MG63 (cell line): Measurements from ENCODE around the gene NGEF. TPM values are rescaled to one million over a fixed set of nuclear protein-coding genes. Genes with fewer than 3 reads are reported as not detected.

Experiments
- DNase-seq: peaks from one replicate; pipeline ENCODE4 v3.0.0-alpha.2; 2020
- H3K27me3 ChIP-seq: fragments of 250-450 bp; sonication (Bioruptor Pico); 2 replicates; pipeline ENCODE4 v1.5.1; 2020; ENCODE audit warnings: mild to moderate bottlenecking, moderate library complexity
- H3K36me3 ChIP-seq: fragments of 250-450 bp; sonication (Bioruptor Pico); 2 replicates; pipeline ENCODE4 v1.5.1; 2020; ENCODE audit warnings: mild to moderate bottlenecking, moderate library complexity
- H3K4me3 ChIP-seq: fragments of 250-450 bp; sonication (Bioruptor Pico); 2 replicates; pipeline ENCODE4 v1.5.1; 2020; ENCODE audit warnings: mild to moderate bottlenecking, moderate library complexity
- H3K9me3 ChIP-seq: fragments of 250-450 bp; sonication (Bioruptor Pico); 2 replicates; pipeline ENCODE4 v1.5.1; 2020; ENCODE audit warnings: mild to moderate bottlenecking, moderate library complexity
- total RNA-seq: library from RNA; depleted of rRNA; stranded (reverse); fragments of >200 nt; shearing (Covaris generic); gene quantifications from 2 replicates; pipeline ENCODE4 v1.2.3, GENCODE V29; 2014; ENCODE audit warnings: low replicate concordance

NGEF gene
- total RNA-seq, 1 experiment from 2014 or later: 26.1 TPM

DNA sequence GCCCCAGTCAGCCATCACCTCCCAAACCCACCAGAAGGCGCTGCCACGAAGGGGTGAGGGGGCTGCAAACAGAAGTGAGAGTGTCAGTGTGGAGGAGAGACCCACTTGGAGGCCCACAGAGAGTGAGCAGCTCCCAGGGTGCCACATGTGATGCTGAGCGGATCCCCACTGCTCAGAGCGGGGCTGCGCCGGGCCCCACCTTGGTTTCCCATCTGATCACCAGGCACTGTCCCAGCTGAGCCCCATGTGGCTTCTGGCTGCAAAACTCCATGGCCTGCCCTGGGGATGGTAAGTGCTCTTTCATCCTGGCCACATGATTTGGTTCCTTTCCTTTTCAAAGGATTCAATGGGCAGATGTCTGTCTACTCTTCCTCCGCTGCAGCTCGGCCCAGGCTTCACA, 119.2 kb downstream of the NGEF start:
- Histone ChIP-seq H3K9me3 (no peaks in the 10 kb centered on the region), H3K36me3 (no peaks in the 10 kb centered on the region; the same call in 1 of the 2 replicates)
- DNase-seq: no peak

DNA sequence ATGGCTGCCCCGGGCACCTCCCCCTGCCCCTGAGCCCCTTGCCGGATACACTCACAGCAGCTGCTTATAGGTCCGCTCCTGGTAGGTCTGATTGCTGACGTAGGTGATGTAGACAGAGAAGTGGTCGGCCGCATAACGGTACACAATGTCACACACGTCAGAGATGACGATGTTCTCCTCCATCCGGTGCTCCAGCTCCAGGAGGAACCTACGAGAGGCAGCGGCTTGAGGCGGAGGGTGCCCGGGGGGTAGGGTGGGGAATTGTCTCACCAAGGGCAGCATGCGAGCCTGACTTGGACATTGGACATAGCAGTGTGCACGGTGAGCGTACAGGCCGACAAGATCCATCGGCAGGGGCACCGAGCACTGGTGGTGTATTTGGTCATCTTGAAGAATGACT, 120.2 kb downstream of the NGEF start:
- Histone ChIP-seq H3K27me3 (no peaks in the 10 kb centered on the region), H3K4me3 (no peak overlapping the region), H3K36me3 (no peaks in the 10 kb centered on the region; the same call in 1 of the 2 replicates), H3K9me3 (no peaks in the 10 kb centered on the region)
- DNase-seq: no peak

More for the DNA sequence above, 119.2 kb downstream of the NGEF start:
- Histone ChIP-seq H3K4me3 (no peak overlapping the region), H3K27me3 (no peaks in the 10 kb centered on the region)

DNA sequence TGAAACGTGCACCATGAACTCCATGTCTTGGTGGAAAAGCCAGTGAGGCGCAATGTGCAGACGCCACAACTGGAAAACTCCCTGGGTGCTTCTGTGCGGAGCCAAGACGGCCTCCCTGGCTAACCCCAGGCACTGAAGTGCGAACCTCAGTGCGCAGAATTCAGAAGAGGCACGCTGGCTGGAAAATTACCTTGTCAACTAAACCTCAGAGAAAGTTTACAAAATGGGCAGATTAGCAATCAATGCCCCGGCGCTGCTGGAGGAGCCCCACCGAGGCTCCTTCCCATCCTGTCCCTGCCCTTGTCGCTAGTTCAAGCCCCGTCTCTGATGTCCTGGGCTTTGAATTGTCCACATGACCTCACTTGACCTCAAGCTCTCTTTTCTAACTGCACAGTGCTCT, 120.8 kb downstream of the NGEF start:
- no peaks in the 10 kb centered on the region for H3K27me3 ChIP-seq
- H3K9me3 ChIP-seq: no peaks in the 10 kb centered on the region
- H3K36me3 ChIP-seq: no peaks in the 10 kb centered on the region; the same call in 1 of the 2 replicates
- no peak for DNase-seq
- no peak overlapping the region for H3K4me3 ChIP-seq

DNA sequence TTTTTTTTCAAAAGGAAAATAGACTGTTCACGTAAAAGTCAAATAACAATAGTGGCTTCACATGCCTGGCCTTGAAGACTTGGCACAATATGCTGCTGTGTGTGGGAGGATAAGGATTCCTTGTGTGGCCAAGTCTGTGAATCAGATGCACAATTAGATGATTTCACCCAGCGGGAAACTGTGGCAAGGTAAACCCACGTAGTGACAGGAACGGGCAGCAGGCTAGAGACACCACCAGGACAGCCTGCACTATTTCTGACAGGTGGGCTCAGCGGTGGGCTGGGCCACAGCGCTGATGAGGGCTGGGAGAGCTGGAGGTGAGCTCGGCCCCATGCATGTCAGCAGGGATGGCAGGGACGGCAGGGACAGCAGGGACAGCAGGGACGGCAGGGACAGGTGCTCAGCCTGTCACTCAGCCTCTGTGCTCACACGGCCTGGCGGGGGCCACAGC, 121.4 kb downstream of the NGEF start:
- no peaks in the 10 kb centered on the region; the same call in none of the 2 replicates for H3K36me3 ChIP-seq
- H3K9me3 ChIP-seq: no peaks in the 10 kb centered on the region
- H3K4me3 ChIP-seq: no peak overlapping the region
- DNase-seq: peak; percentile 66
- no peaks in the 10 kb centered on the region for H3K27me3 ChIP-seq

DNA sequence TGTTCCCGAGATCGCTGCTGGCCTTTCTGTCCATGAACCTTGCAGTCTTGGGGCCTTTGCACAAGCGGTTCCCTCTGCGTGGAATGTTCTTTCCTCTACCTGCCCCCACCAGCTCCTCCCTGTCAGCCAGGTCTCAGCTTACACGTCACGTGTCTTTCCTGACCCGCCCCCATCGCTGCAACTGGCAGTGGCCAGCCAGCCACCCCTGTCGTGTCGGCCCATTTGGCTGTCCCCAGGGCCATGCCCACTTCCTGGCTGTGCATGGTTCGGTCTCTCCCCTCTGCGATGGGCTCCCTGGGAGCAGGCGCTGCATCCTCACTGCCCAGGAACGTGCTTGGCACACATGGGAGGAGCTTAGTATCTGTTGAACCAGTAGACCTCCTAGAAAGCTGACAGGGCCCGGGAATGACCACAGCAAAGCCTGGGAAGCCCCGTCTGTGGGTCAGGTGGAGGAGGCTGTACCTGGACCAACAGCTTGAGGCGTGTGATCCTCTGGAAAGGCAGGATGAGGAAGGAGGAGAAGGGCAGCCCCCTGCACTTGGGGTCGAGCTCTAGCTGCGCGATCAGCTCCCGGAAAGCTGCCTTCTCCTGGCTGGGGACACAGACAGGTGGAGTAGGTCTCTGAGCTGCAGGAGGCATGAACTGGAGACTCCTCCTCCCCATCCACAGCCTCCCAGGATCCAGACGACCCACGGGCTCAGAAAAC, 122.0 kb downstream of the NGEF start:
- H3K36me3 ChIP-seq: no peaks in the 10 kb centered on the region; the same call in none of the 2 replicates
- H3K4me3 ChIP-seq: no peak overlapping the region
- no peaks in the 10 kb centered on the region for H3K9me3 ChIP-seq
- no peaks in the 10 kb centered on the region for H3K27me3 ChIP-seq
- no peak for DNase-seq

DNA sequence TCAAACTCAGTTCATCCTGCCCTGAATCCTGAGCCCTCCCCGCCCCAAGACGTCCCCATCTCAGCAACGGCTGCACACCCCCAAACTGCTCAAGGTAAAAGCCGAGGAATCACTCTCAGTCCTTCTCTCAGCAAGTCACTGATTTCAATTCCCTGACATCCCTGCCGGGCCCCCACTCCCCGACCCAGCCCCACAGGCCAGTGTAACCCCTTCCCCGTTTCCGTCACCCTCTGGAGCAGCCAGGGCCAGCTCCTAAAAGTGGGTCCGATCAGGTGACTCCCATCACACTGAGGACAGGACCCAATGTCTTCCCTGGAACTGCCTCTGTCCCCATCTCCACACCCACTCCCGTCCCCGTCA, 122.5 kb downstream of the NGEF start:
- H3K4me3 ChIP-seq: no peak overlapping the region
- DNase-seq: no peak
- no peaks in the 10 kb centered on the region for H3K27me3 ChIP-seq
- no peaks in the 10 kb centered on the region; the same call in none of the 2 replicates for H3K36me3 ChIP-seq
- no peaks in the 10 kb centered on the region for H3K9me3 ChIP-seq

DNA sequence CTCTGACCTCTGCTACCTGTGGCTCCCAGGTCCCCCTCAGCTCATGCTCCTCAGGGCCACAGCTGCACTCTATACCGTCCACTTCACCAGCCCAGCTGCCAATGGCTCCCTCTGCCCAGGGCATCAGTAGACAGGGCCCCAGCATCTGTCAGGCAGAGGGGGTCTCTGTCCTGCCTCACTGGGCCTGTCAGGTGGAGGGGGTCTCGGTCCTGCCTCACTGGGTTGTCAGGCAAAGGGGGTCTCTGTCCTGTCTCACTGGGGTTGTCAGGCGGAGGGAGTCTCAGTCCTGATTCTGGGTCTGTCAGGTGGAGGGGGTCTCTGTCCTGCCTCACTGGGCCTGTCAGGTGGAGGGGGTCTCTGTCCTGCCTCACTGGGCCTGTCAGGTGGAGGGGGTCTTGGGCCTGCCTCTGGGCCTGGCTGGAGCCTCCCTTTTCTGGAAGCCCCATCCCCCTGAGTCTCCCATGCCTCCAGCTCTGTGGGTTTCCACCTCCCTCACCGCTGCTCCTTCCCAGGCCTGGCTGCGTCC, 123.1 kb downstream of the NGEF start:
- no peaks in the 10 kb centered on the region for H3K27me3 ChIP-seq
- DNase-seq: no peak
- H3K4me3 ChIP-seq: no peak overlapping the region

DNA sequence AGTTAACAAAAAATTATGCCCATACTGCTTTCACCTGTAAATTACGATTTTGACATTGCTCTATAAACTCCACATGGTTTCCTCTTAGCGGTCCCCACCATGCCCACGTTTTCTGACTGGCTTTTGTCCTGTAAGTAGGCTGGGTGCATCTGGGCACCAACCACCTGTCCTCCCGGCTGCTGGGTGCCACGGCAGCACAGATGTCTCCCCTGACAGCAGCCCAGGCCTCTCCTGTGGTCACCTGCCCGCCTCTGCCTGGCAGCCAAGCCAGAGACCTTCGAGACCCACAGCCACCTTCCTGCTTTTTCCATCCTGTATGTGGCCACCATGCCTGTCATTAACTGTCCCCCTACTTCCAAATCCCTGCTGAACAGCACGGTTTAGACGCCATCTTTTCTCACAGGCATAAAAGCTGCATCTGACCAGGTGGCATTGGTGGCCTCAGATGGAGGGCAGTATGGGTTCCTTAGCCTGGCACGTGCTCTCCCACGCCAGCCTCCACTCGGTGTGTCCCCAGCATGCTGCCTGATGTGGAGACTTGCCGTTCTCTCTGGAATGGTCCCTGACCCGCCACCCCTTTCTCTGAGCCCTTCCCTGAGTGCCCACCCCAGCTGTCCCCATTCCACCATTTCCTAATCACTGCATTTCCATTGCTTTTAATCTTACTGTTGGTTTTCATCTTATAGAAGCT, 124.1 kb downstream of the NGEF start:
- DNase-seq: no peak
- Histone ChIP-seq H3K9me3 (no peaks in the 10 kb centered on the region), H3K36me3 (no peaks in the 10 kb centered on the region; the same call in none of the 2 replicates)

More for the DNA sequence above, 123.1 kb downstream of the NGEF start:
- Histone ChIP-seq H3K36me3 (no peaks in the 10 kb centered on the region; the same call in none of the 2 replicates), H3K9me3 (no peaks in the 10 kb centered on the region)

DNA sequence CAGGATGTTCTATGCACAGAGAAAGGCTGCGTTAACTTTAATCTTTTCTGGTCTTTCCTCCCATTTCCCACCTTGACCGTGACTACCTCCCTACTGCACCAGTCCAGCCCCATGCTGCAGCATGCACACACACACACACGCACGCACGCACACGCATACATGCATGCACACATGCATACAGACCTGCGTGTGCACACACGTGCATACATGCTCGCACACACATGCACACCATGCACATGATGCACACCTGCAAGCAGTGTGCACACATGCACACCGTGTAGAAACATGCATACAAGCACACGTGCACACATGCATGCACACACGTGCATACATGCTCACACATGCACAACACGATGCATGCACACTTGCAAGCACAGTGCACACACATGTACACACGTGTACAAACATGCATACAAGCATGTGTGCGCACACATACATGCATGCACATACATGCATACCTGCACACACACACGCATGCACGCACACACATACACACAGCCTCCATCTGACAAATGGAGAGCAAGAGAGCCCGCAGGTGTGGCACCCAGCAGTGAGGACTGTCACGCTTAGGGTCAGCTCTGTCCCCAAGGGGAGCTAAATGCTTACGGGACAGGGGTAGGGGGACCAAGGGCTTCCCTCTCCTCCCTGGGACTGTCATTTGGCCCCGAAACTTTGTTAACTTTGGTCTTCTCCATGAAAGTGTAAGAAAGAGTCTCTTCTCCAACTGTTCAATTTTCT, 124.8 kb downstream of the NGEF start:
- Histone ChIP-seq H3K9me3 (no peaks in the 10 kb centered on the region), H3K36me3 (no peaks in the 10 kb centered on the region; the same call in none of the 2 replicates), H3K4me3 (no peak overlapping the region), H3K27me3 (no peaks in the 10 kb centered on the region)
- no peak for DNase-seq

More for the DNA sequence above, 124.1 kb downstream of the NGEF start:
- Histone ChIP-seq H3K27me3 (no peaks in the 10 kb centered on the region), H3K4me3 (no peak overlapping the region)

DNA sequence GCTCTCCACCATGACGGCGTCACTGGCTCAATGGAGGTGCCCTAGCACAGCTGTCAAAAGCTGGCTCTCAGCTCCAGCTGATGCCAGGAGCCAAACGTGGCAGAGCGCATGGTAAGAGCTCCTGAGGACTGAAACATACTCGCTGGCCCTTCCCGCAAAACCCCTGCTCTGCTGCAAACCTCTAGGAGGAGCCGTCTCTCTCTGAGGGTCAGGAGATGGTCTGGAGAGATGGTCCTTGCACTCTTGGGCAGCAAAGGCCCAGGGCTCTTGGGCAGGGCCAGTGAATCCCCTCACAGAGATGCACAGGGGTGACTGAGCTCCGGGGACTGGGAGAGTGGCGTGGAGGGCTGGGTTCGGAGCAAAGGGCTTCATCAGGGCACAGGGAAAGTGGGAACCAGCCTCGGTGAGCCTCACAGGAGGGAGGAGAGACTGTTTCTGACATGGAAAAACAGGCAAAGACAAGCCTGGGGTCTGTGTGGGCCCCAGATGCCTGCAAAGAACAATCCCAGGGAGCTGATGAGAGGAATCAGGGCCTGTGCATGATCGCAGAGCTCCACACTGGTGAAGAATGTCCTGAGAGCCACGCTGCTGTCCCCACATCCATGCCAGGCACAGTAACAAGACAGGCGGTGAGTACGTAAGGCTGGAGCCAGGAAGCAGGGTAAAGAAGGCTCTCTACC, 125.7 kb downstream of the NGEF start:
- Histone ChIP-seq H3K9me3 (no peaks in the 10 kb centered on the region), H3K27me3 (no peaks in the 10 kb centered on the region), H3K36me3 (no peaks in the 10 kb centered on the region; the same call in none of the 2 replicates), H3K4me3 (no peak overlapping the region)
- no peak for DNase-seq

DNA sequence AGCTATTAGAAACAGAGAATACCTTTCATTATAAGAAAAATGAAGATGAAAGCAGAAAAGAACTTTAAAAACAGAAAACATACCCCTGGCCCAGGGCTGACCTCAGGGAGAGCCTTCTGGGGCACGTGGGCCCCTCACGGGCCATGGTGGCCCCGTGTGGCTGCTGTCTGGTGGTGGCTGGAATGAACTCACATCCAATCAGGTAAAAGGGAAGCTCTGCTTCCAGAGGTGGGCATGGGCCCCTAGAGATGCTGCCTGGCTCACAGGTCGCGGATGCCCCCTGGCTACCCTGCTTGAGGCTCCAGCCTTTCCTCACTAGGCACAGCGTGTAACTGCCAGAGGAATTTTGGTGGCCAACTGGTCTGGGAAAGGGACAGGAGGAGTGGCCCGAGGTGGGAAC, 126.4 kb downstream of the NGEF start:
- no peaks in the 10 kb centered on the region; the same call in none of the 2 replicates for H3K36me3 ChIP-seq
- H3K9me3 ChIP-seq: no peaks in the 10 kb centered on the region
- DNase-seq: no peak
- no peak overlapping the region for H3K4me3 ChIP-seq
- H3K27me3 ChIP-seq: no peaks in the 10 kb centered on the region

DNA sequence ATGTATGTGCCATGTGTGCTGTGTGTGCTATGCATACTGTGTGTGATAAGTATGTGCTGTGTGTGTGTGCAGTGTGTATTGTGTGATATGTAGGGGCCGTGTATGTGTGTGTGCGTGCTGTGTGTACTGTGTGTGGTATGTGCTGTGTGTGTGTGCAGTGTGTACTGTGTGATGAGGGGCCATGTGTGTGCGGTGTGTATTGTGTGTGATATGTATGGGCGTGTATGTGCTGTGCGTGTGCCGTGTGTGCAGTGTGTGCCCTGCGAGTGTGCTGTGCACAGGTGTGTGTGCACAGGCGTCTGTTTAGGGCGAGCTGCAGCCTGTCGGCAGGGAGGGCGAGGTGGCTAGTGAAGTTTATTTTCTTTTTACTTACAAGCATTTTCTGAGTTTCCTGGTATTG, 126.9 kb downstream of the NGEF start:
- Histone ChIP-seq H3K36me3 (no peaks in the 10 kb centered on the region; the same call in none of the 2 replicates), H3K9me3 (no peaks in the 10 kb centered on the region), H3K27me3 (no peaks in the 10 kb centered on the region), H3K4me3 (no peak overlapping the region)
- DNase-seq: no peak

DNA sequence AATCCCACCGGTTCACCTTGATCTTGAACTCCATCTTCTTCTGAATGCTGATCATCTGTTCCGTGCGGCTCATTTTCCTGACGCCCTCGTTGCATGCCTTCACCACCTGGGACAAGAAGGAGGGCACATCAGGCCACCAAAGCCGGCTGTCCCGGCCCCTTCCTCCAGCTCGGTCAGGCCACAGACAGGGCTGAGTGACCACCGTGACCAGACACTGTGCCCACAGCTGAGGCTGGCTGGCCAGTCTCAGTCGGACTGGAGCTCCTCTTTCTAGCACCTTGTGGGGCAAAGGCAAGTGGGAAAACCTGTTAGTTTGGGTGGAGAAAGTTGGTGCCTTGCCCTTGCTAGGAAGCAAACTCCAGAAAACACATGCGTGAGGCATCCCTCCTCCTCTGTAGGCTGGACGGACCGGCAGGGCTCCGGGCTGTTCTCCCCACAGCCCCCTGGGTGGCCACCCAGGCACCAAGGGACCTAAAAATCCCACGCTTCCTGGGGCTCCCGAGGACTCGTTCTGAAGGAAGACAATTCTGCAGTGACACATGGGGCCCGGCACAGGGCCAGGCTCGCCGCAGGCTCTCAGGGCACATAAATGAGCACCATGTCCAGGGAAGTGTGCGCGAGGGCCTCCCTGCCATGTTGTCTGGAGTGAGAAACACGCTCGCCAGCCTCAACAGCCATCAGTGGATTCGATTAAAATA, 127.6 kb downstream of the NGEF start:
- Histone ChIP-seq H3K9me3 (no peaks in the 10 kb centered on the region), H3K4me3 (no peak overlapping the region), H3K36me3 (no peaks in the 10 kb centered on the region; the same call in none of the 2 replicates), H3K27me3 (no peaks in the 10 kb centered on the region)
- no peak for DNase-seq

DNA sequence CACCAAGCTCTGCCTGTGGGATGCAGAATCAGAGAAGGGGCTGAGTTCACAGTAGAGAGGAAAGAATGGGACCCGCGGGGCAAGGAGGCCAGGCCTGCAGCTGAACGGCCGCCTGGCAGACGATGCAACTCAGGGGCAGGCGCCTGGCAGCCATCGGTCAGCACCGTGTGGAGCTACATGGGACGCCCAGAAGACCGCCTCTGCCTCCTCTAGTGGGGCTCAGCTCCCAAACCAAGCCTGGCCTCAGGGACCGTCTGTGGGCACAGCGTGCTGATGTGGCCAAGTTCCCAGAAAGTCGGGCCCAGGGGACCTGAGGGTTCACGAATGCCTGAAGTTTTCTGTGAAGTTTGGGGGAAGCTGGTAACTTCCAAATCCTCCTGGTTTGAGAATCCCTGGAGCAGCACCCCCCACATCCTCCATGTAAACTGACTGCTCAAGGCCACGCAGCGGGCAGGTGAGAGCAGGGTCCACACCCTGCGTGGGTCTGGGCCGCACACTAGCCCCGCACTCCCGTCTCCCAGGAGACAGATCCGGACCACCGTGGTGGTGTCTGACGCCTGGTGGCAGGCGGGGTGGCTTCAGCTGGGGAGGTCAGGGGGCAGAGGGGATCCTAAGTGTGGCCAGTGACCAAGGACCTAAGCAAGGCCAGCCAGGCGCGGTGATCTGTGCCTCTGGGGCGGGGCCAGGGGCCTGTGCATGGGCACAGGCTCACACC, 128.3 kb downstream of the NGEF start:
- H3K9me3 ChIP-seq: no peaks in the 10 kb centered on the region
- no peaks in the 10 kb centered on the region for H3K27me3 ChIP-seq
- H3K4me3 ChIP-seq: no peak overlapping the region
- H3K36me3 ChIP-seq: no peaks in the 10 kb centered on the region; the same call in none of the 2 replicates
- no peak for DNase-seq

DNA sequence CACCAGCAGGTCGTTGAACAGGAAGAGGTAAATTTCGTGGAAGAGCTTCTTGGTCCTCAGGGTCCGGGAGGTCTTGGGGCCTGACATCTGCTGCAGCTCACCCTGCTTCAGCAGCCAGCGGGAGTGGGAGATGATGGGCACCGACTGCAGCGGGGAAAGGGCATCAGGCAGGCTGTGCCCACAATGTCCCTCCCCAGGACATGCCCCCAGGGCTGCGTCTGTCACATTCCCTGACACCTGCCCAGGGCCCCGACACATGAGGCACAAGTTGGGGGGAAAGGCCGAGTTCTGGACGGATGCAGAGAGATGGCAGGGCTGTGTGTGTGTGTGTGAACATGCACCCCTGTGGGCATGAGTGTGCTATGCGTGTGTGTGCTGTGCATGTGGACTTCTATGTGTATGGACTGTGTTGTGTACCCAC, 129.0 kb downstream of the NGEF start:
- DNase-seq: no peak
- H3K36me3 ChIP-seq: no peaks in the 10 kb centered on the region; the same call in none of the 2 replicates

More for the DNA sequence above, 129.0 kb downstream of the NGEF start:
- no peaks in the 10 kb centered on the region for H3K9me3 ChIP-seq
- no peak overlapping the region for H3K4me3 ChIP-seq
- H3K27me3 ChIP-seq: no peaks in the 10 kb centered on the region
